H1 (cell line): ENCODE measurements around the gene VIPAS39. TPM values are rescaled to one million over a fixed set of nuclear protein-coding genes. Genes with fewer than 3 reads are reported as not detected.

Experiments
- CHD7 ChIP-seq: fragments of 300-600 bp; sonication (generic); IDR thresholded peaks from 2 replicates; pipeline ENCODE4 v1.7.1; 2012; ENCODE audit warnings: low read length, moderate library complexity, mild to moderate bottlenecking, inconsistent platforms; ENCODE audit not compliant: insufficient replicate concordance
- EP300 ChIP-seq, 2 experiments: IDR thresholded peaks; 1 replicate in 1 of 2; 2 replicates in 1 of 2; pipeline ENCODE4 v1.6.1; 2011 to 2012; ENCODE audit warnings: low read depth in 2 of 2, low read length in 2 of 2, mild to moderate bottlenecking in 2 of 2, borderline replicate concordance in 1 of 2, inconsistent platforms in 1 of 2, moderate library complexity in 1 of 2
- GABPA ChIP-seq: IDR thresholded peaks from 2 replicates; pipeline ENCODE4 v1.6.1; 2011; ENCODE audit warnings: mild to moderate bottlenecking, low read length, moderate library complexity, borderline replicate concordance; ENCODE audit not compliant: insufficient read depth
- GTF2F1 ChIP-seq: IDR thresholded peaks from 2 replicates; pipeline ENCODE4 v1.6.1; 2012; ENCODE audit warnings: low read depth, low read length, improper control_type of control experiment, borderline replicate concordance
- HDAC2 ChIP-seq, 2 experiments: fragments of 300-600 bp in 1 of 2; sonication (generic) in 1 of 2; IDR thresholded peaks; 2 replicates each; pipeline ENCODE4 v1.6.1; 2011 to 2012; ENCODE audit warnings: low read depth in 2 of 2, low read length in 2 of 2, mild to moderate bottlenecking in 2 of 2, moderate library complexity in 2 of 2, borderline replicate concordance in 1 of 2, inconsistent platforms in 1 of 2
- RFX5 ChIP-seq: IDR thresholded peaks from 2 replicates; pipeline ENCODE4 v1.6.1; 2011; ENCODE audit warnings: low read depth, low read length, improper control_type of control experiment, borderline replicate concordance
- polyA plus RNA-seq, 7 experiments: library from polyadenylated mRNA; depleted of rRNA in 3 of 7; stranded (reverse) in 5 of 7; unstranded in 2 of 7; fragments of >200 nt in 5 of 7; fragments of 200-250 nt in 2 of 7; gene quantifications; 1 replicate in 5 of 7; 2 replicates in 1 of 7; 4 replicates in 1 of 7; pipeline versions ENCODE4 v1.2.1 to v1.2.3, GENCODE V29; 2011 to 2013; ENCODE audit warnings: missing spikeins in 2 of 7, mixed read lengths in 2 of 7
- total RNA-seq: library from RNA; stranded (reverse); fragmentation: NEBNext Ultra II Directional; extraction: Animal tissue kit (Norgen Biotek cat#: 25700); gene quantifications from 2 replicates; pipeline ENCODE4 v1.2.1, GENCODE V29; 2021

Gene VIPAS39
- total and polyA plus RNA-seq, 2 of the 8 experiments (the other 6 are each of a cell fraction or from before 2014, with no cell fraction given), result 19.6 to 20.6 TPM

- TF ChIP-seq HDAC2 (IDR thresholded peaks at IDR 0.05; ENCODE audit: borderline replicate concordance in 1 of 2, low read depth in 2 of 2, low read length in 2 of 2) (no peak), GTF2F1 (no peak), GABPA (no peak), EP300 (IDR thresholded peaks at IDR 0.05; ENCODE audit: borderline replicate concordance in 1 of 2, low read depth in 2 of 2, low read length in 2 of 2) (no peak), CHD7 (no peak), RFX5 (no peak)
Observed at GRCh38 chr14:77406086-77406485, 51.3 kb downstream of the VIPAS39 start (continued).
